Body of pancreas (tissue), 4 donors: ENCODE measurements around the gene CRBN.

Source experiments
- CTCF ChIP-seq, 7 experiments: fragments of 450-650 bp in 4 of 7; fragments of 200-600 bp in 3 of 7; sonication (generic) in 3 of 7; IDR thresholded peaks; one replicate each; pipeline ENCODE4 v1.5.1; 2016 to 2019; ENCODE audit warnings: antibody characterized with exemption in 7 of 7
- POLR2A ChIP-seq, 3 donors: fragments of 450-650 bp; IDR thresholded peaks; one replicate each; pipeline ENCODE4 v1.6.1; 2016; ENCODE audit warnings: antibody characterized with exemption in 3 of 3, mild to moderate bottlenecking in 2 of 3

GRCh38 chr3:3216401-3216800 lies 36.9 kb upstream of the CRBN start:
- TF ChIP-seq CTCF (IDR thresholded peaks at IDR 0.05): no peak
- TF ChIP-seq POLR2A (IDR thresholded peaks at IDR 0.05): no peak
